SJSA1 (cell line): ENCODE measurements around the gene NKAIN4. TPM values are rescaled to one million over a fixed set of nuclear protein-coding genes. Genes with fewer than 3 reads are reported as not detected.

Experiments used
- DNase-seq, 2 experiments: peaks; one replicate each; pipeline ENCODE4 v3.0.0-alpha.2; 2015 to 2020; ENCODE audit warnings: low spot score in 2 of 2, low read depth in 1 of 2
- H3K27ac ChIP-seq: fragments of 250-450 bp; sonication (Bioruptor Pico); 2 replicates; pipeline ENCODE4 v1.5.1; 2020; ENCODE audit warnings: mild to moderate bottlenecking, moderate library complexity
- H3K27me3 ChIP-seq: fragments of 250-450 bp; sonication (Bioruptor Pico); replicated peaks from 2 replicates; pipeline ENCODE4 v1.5.1; 2020; ENCODE audit warnings: mild to moderate bottlenecking, moderate library complexity
- H3K36me3 ChIP-seq: fragments of 250-450 bp; sonication (Bioruptor Pico); 2 replicates; pipeline ENCODE4 v1.5.1; 2020; ENCODE audit warnings: mild to moderate bottlenecking
- H3K4me1 ChIP-seq: fragments of 250-450 bp; sonication (Bioruptor Pico); replicated peaks from 2 replicates; pipeline ENCODE4 v1.6.1; 2021; ENCODE audit warnings: mild to moderate bottlenecking
- H3K4me3 ChIP-seq: fragments of 250-450 bp; sonication (Bioruptor Pico); 2 replicates; pipeline ENCODE4 v1.5.1; 2020; ENCODE audit warnings: mild to moderate bottlenecking
- H3K9me3 ChIP-seq: fragments of 250-450 bp; sonication (Bioruptor Pico); replicated peaks from 2 replicates; pipeline ENCODE4 v1.5.1; 2020; ENCODE audit warnings: mild to moderate bottlenecking
- total RNA-seq: library from RNA; depleted of rRNA; stranded (reverse); fragments of >200 nt; shearing (Covaris generic); gene quantifications from 2 replicates; pipeline ENCODE4 v1.2.3, GENCODE V29; 2014

Gene NKAIN4
- total RNA-seq, 1 experiment from 2014 or later, result not detected

DNA sequence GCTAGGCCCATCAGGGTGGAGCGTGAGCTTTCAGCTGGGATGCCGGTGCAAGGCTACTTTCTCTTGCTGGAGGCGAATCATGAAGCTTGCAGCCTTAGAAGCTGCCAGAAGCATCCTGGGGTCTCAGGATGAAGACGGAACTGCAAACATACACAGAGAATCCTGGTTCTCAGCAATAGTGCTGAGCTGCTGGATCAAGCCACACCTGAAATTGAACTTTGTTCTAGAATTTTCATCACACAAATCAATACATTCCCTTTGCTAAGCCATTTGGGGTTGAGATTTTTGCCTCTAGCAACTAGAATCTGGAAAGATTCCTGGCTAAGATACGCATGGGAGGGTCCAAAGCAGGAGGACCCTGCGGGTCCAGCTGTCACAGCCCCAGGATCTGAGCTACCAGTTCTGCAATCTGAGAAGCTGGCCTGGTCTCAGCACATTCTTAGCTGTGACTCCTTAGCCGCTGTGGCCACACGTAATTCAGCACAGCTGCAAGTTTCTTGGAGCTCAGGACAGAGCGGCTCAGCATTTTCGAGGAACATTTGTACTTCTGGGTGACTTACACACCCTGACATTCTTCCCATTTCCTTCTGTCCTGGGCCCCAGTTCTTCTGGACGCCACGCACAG lies 11.7 kb upstream of the NKAIN4 start:
- Histone ChIP-seq H3K4me1 (no peaks in the 10 kb centered on the region), H3K9me3 (no peaks in the 10 kb centered on the region), H3K27me3 (peaks cover 57% of the 10 kb centered on the region), H3K4me3 (no peak overlapping the region), H3K27ac (no peak overlapping the region), H3K36me3 (no peaks in the 10 kb centered on the region)
- no peak for DNase-seq

DNA sequence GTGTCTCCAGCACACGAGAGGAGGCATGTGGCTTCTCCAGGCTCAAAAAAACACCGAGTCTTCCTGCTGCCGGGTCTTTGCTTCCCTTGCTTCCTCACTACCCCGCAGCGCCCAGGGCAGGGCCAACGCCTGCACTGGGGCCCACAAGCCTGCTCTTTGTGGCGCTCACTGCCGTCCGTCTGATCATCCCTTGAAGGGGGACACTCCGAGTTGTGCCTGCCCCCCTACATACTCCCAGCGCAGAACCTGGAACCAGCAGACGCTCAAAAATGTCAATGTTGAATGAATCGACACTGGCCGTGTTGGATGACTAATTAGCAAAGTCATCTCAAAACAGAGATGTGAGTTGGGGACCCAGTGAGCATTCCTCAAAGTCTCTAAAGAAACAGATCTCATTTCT lies 10.3 kb upstream of the NKAIN4 start:
- H3K9me3 ChIP-seq, result no peaks in the 10 kb centered on the region
- no peak for DNase-seq
- no peak overlapping the region for H3K27ac ChIP-seq
- peaks cover 71% of the 10 kb centered on the region for H3K27me3 ChIP-seq
- H3K4me3 ChIP-seq, result no peak overlapping the region
- no peaks in the 10 kb centered on the region for H3K4me1 ChIP-seq
- H3K36me3 ChIP-seq, result no peaks in the 10 kb centered on the region

DNA sequence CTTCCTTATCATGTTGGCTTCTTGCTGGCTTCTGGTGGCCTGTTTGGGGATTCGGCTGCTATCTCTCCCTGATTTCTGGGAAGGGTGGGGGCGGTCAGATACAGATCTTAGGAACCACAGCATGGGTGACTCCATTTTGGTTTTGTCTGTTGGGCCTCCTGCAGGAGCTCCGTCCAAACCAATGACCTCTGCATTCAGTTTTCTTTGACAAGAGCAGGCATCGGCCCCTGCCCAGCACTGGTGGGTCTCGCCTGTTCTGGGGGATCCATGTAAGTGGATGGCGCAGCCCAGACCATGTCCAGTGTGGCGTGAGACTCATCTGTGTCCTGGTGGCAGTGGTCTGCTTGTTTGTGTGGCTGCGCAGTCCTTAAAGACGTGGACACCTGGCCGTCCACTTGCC lies 9.7 kb upstream of the NKAIN4 start:
- no peaks in the 10 kb centered on the region for H3K36me3 ChIP-seq
- no peak for DNase-seq
- peaks cover 77% of the 10 kb centered on the region for H3K27me3 ChIP-seq

DNA sequence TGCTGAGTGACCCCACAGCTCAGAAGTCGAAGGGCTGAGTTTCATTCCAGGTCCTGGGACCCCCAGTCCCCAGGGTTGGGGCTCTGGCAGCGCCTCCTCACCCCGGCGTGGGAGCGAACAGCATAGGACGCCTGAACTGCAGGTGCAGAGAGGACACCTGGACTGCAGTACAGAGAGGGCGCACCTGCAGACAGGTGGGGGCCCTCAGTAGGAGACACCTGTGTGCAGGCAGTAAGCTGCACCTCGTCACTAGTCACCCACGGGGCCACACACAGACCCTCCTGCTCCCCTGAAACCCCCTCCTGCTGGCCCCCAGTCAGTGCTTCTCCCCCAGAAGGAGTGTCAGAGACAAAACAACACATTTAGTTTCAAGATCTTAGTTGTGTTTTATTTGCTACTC lies 8.6 kb upstream of the NKAIN4 start:
- Histone ChIP-seq H3K9me3 (no peaks in the 10 kb centered on the region), H3K27ac (no peak overlapping the region), H3K4me1 (no peaks in the 10 kb centered on the region), H3K4me3 (no peak overlapping the region), H3K36me3 (no peaks in the 10 kb centered on the region), H3K27me3 (peaks cover 78% of the 10 kb centered on the region)
- no peak for DNase-seq

More for the DNA sequence above, 9.7 kb upstream of the NKAIN4 start:
- no peak overlapping the region for H3K27ac ChIP-seq
- H3K4me3 ChIP-seq, result no peak overlapping the region
- H3K4me1 ChIP-seq, result no peaks in the 10 kb centered on the region
- H3K9me3 ChIP-seq, result no peaks in the 10 kb centered on the region

DNA sequence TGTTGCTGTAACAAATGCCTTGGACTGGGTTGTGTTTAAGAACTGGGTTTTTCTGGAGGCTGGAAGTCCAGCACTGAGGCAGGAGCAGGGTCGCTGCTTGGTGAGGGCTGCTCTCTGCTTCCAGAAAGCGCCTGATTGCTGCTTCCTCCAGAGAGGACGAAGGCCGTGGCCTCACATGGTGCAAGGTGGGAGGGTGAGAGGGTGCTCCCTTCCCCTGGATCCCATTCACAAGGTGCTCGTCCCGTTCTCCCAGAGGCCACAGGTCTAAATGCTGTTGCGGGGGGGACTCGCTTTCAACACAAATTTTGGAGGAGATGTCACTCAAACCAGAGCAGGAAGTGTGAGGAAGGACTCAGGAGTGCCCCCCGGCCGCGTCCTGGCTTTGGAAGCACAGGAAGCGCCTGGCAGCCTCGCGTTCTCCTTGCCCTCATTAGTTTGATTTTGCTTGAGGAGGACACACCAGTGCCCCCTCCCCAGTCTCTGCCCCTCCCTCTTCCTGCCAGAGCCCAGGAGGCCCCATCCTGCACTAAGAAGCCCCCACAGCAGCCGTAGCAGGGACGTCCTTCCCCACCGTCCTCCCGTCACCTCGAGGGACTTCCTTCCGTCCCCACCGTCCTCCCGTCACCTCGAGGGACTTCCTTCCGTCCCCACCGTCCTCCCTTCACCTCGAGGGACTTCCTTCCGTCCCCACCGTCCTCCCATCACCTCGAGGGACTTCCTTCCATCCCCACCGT lies 7.7 kb upstream of the NKAIN4 start:
- no peak overlapping the region for H3K4me3 ChIP-seq
- peaks cover 76% of the 10 kb centered on the region for H3K27me3 ChIP-seq
- no peaks in the 10 kb centered on the region for H3K4me1 ChIP-seq
- DNase-seq, result no peak
- H3K27ac ChIP-seq, result no peak overlapping the region
- H3K9me3 ChIP-seq, result no peaks in the 10 kb centered on the region
- H3K36me3 ChIP-seq, result no peaks in the 10 kb centered on the region

DNA sequence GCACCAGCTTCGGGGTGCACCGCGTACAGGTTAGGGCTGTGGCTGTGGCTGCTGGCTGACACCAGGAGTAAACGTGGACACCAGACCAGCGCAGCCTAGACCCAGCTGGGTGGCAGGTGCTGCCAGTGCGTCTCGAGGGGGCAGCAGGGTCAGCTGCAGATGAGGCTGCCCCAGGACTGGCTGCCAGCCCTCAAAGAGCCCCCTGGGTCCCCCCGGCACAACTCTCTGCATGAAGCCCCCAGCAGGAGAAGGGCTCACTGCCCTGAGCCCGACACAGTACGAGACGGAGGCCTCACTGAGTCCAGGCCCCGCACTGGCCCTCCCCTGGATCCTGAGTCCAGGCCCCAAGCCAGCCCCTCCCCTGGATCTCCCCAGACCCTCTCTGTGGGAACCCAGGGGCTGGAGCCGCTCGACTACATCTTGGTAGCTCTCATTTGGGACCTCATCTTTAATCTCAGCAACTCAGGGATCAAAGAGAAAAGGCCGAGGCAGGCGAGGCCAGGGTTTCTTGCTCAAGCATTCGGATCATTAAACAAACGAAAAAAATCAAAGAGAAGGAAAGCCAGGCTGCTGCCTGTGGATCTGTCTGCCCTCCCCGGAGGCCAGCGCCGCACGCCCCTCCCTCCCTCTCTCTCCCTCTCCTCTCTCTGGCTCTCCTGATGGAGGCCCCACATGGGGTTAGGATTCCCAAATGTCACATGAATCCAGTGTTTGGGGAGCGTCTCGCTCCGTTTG lies 7.0 kb upstream of the NKAIN4 start:
- Histone ChIP-seq H3K4me1 (no peaks in the 10 kb centered on the region), H3K9me3 (no peaks in the 10 kb centered on the region), H3K27me3 (peaks cover 80% of the 10 kb centered on the region), H3K36me3 (no peaks in the 10 kb centered on the region), H3K4me3 (no peak overlapping the region), H3K27ac (no peak overlapping the region)
- no peak for DNase-seq

DNA sequence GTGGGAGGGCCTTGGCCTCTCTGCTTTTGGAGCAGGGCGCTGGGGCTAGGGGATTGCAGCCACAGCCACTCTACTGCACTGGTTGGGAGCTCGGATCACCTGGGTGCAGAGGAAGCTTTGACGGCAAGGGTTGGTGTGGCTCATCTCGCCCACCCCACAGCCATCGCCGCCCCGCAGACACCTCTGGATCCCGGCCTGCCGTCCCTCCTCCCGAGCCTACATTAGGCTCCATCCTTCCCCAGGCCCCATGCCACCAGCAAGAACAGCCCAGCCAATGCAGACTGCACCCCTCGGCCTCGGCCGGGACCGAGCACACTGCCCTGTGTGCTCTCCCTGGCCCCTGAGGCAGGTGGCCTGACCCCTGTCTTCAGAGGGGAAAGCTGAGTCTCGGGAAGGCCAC lies 6.3 kb upstream of the NKAIN4 start:
- Histone ChIP-seq H3K36me3 (no peaks in the 10 kb centered on the region), H3K4me1 (no peaks in the 10 kb centered on the region), H3K4me3 (no peak overlapping the region), H3K27ac (no peak overlapping the region), H3K9me3 (no peaks in the 10 kb centered on the region), H3K27me3 (peaks cover 80% of the 10 kb centered on the region)
- no peak for DNase-seq

DNA sequence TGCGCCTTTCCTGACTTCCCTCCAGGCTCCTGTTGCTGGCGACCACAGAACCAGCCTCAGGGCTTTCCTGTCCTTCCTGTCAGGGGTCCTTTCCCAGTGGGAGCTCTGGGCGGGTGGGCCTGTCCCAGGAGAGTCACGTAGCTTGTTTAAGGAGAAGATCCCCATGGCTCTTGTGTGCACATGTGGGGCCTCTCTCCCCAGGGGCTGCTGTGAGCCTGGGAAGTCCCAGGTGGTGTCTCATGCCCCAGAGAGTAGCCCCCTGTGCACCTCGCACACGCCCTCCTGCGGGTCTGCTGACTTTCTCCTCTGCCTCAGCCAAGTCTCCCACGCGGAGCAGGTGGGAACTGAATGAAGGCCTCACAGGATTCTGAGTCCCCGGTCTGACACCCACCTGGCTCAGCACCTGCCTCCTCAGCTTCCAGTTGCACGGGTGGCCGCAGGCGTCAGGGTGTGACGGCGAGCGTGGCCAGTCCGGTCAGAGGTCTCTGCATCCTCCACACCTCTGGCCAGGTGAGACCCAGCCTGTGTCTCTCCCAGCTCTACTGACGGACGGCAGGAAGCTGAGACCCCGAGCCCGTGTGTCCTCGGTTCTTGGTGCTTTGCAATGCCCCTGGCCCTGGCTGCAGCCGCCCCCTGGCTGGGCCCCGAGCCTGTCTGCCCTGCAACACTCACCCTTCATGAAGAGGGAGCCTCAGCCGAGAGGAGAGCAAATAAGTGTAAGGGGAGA lies 5.6 kb upstream of the NKAIN4 start:
- Histone ChIP-seq H3K27me3 (peaks cover 82% of the 10 kb centered on the region), H3K9me3 (no peaks in the 10 kb centered on the region), H3K36me3 (no peaks in the 10 kb centered on the region), H3K4me1 (no peaks in the 10 kb centered on the region), H3K4me3 (no peak overlapping the region), H3K27ac (no peak overlapping the region)
- no peak for DNase-seq

DNA sequence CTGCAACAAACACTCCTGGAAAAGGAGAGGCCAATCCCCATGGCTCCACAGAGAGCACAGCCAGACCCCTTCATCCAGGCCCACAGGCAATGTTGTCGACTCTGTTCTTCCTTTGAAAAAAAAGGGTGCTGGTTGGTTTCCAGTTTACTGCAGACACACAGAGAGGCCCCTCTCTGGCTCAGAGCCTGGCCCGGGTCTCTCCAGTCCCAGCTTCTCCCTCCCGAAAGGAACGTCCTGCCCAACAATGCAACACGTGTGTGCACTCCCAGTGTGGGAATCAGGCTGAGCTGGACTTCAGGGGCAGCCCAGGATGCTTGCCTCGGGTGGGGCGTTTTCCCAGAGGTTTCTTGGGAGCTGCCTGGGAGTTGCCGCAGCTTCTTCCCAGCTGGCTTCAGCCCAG lies 4.5 kb upstream of the NKAIN4 start:
- Histone ChIP-seq H3K9me3 (no peaks in the 10 kb centered on the region), H3K4me1 (0 out of 2 replicates have a peak, but pooled peaks cover 3% of the 10 kb centered on the region), H3K36me3 (no peaks in the 10 kb centered on the region), H3K4me3 (no peak overlapping the region), H3K27ac (no peak overlapping the region), H3K27me3 (peaks cover 81% of the 10 kb centered on the region)
- no peak for DNase-seq

DNA sequence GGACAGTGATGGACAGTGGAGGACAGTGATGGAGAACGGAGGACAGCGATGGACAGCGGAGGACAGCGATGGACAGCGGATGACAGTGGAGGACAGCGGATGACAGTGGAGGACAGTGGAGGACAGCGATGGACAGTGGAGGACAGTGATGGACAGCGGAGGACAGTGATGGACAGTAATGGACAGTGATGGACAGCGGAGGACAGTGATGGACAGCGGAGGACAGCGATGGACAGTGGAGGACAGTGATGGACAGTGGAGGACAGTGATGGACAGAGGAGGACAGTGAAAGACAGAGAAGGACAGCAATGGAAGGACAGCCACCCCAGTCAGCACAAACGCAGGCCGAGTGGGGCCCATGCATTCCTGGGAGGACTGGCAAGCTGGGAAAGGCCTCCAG lies 3.4 kb upstream of the NKAIN4 start:
- H3K27me3 ChIP-seq, result peaks cover 80% of the 10 kb centered on the region
- H3K4me1 ChIP-seq, result 0 out of 2 replicates have a peak, but pooled peaks cover 3% of the 10 kb centered on the region
- DNase-seq, result no peak
- no peak overlapping the region for H3K4me3 ChIP-seq
- no peaks in the 10 kb centered on the region for H3K9me3 ChIP-seq
- no peaks in the 10 kb centered on the region for H3K36me3 ChIP-seq
- no peak overlapping the region for H3K27ac ChIP-seq

DNA sequence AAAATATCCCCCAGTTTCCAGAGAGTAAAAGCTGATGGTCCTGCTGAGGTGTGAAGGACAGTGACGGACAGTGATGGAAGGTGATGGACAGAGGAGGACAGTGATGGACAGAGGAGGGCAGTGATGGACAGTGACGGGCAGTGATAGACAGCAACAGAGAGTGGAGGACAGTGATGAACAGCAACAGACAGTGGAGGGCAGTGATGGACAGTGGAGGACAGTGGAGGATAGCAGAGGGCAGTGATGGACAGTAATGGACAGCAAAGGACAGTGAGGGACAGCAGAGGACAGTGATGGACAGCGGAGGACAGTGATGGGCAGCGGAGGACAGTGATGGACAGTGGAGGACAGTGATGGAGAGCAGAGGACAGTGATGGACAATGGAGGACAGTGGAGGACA lies 2.7 kb upstream of the NKAIN4 start:
- no peak overlapping the region for H3K4me3 ChIP-seq
- DNase-seq, result no peak
- 0 out of 2 replicates have a peak, but pooled peaks cover 3% of the 10 kb centered on the region for H3K4me1 ChIP-seq
- no peaks in the 10 kb centered on the region for H3K9me3 ChIP-seq
- H3K27ac ChIP-seq, result no peak overlapping the region
- H3K36me3 ChIP-seq, result no peaks in the 10 kb centered on the region
- H3K27me3 ChIP-seq, result peaks cover 83% of the 10 kb centered on the region

DNA sequence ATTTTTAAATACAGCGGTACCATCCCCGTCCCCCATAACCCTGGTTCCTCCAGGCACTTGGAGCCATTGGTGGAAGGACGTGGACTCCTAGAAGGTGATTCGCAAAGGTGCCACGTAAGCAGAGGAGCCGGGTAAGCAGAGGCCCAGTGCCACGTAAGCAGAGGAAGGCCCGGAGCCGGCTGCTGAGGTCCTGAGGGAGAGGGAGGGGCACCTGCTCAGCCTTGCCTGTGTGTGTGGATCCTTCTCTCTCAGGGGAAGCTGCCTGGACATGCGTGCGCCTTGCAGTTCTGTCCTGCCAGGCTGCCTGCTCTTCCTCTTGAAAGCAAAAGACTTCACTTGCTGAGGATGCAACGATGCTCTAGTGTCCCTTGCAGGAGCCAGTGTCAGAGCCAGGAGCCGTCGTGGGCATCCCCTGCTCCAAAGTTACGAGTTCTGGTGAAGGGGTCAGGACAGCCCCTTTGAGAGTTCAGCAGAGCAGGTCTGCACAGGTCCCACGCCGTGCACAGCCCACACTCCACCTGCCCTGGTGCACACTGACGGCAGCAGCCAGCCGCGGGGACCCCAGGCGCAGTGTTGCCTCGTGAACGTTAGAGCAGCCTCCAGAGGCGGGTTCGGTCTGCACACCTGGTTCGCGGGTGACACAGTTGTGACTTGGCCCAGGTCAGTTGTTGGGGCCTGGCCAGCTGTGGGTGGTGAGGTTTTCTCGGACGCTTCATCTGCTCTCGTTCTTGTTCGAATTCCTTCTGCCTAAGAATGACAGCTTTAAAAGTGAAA lies 1.9 kb upstream of the NKAIN4 start:
- no peaks in the 10 kb centered on the region for H3K36me3 ChIP-seq
- DNase-seq, result no peak
- no peak overlapping the region for H3K27ac ChIP-seq
- H3K4me1 ChIP-seq, result 0 out of 2 replicates have a peak, but pooled peaks cover 3% of the 10 kb centered on the region
- H3K4me3 ChIP-seq, result no peak overlapping the region
- H3K27me3 ChIP-seq, result peaks cover 79% of the 10 kb centered on the region
- H3K9me3 ChIP-seq, result no peaks in the 10 kb centered on the region
